ENCODE results near the gene SEC14L3. TPM values are rescaled to one million over a fixed set of nuclear protein-coding genes. Genes with fewer than 3 reads are reported as not detected.

SEC14L3 gene
- total RNA-seq, 1 experiment from 2014 or later, result not detected

GRCh38 chr22:30502911-30503310 lies 31.1 kb upstream of the SEC14L3 start:
- H3K36me3 Mint-ChIP-seq (ENCODE audit: insufficient read depth, unreplicated experiment), result no peaks in the 10 kb centered on the region
- H3K36me3 ChIP-seq (ENCODE audit: control insufficient read depth, insufficient read depth, low read length), result no peaks in the 10 kb centered on the region
- DNase-seq, result no peak
- H3K27ac Mint-ChIP-seq (ENCODE audit: unreplicated experiment), result no peak overlapping the region
- no peak overlapping the region for H3K4me3 Mint-ChIP-seq (ENCODE audit: unreplicated experiment)
- intact Hi-C loops (cut with micrococcal nuclease; ENCODE audit: unreplicated experiment), result no loop called here
- H3K27me3 Mint-ChIP-seq (ENCODE audit: insufficient read depth, unreplicated experiment), result peaks cover 5% of the 10 kb centered on the region
- H3K4me3 ChIP-seq (ENCODE audit: low read depth, low read length), result no peak overlapping the region
- POLR2A ChIA-PET, result no interaction called here
- TF ChIP-seq CTCF (IDR thresholded peaks at IDR 0.05; ENCODE audit: insufficient read depth in 1 of 2, low read depth in 1 of 2, low read length in 1 of 2, severe bottlenecking in 1 of 2, unreplicated experiment in 1 of 2), result no peak
- H3K27me3 ChIP-seq (replicated peaks; ENCODE audit: control insufficient read depth, insufficient read depth, low read length), result no peaks in the 10 kb centered on the region
- BruUV-seq (replicated peaks), result no TSS peak
- no peaks in the 10 kb centered on the region for H3K9me3 ChIP-seq
- no peaks in the 10 kb centered on the region for H3K4me1 ChIP-seq
- H3K4me1 Mint-ChIP-seq (ENCODE audit: low read depth, unreplicated experiment), result no peaks in the 10 kb centered on the region
- H3K9me3 Mint-ChIP-seq (ENCODE audit: unreplicated experiment), result no peaks in the 10 kb centered on the region
- CTCF ChIA-PET, result no interaction called here

GRCh38 chr22:30502153-30502552 lies 30.3 kb upstream of the SEC14L3 start:
- POLR2A ChIA-PET, result no interaction called here
- Histone ChIP-seq H3K36me3 (ENCODE audit: control insufficient read depth, insufficient read depth, low read length) (no peaks in the 10 kb centered on the region), H3K4me1 (no peaks in the 10 kb centered on the region), H3K27me3 (replicated peaks; ENCODE audit: control insufficient read depth, insufficient read depth, low read length) (no peaks in the 10 kb centered on the region), H3K9me3 (no peaks in the 10 kb centered on the region), H3K4me3 (ENCODE audit: low read depth, low read length) (no peak overlapping the region)
- no peak for TF ChIP-seq CTCF (IDR thresholded peaks at IDR 0.05; ENCODE audit: insufficient read depth in 1 of 2, low read depth in 1 of 2, low read length in 1 of 2, severe bottlenecking in 1 of 2, unreplicated experiment in 1 of 2)
- CTCF ChIA-PET, result no interaction called here
- BruUV-seq (replicated peaks), result no TSS peak
- intact Hi-C loops (cut with micrococcal nuclease; ENCODE audit: unreplicated experiment), result no loop called here
- Mint-ChIP-seq H3K27ac (ENCODE audit: unreplicated experiment) (no peak overlapping the region), H3K4me1 (ENCODE audit: low read depth, unreplicated experiment) (no peaks in the 10 kb centered on the region), H3K4me3 (ENCODE audit: unreplicated experiment) (no peak overlapping the region), H3K9me3 (ENCODE audit: unreplicated experiment) (no peaks in the 10 kb centered on the region), H3K27me3 (ENCODE audit: insufficient read depth, unreplicated experiment) (peaks cover 5% of the 10 kb centered on the region), H3K36me3 (ENCODE audit: insufficient read depth, unreplicated experiment) (no peaks in the 10 kb centered on the region)
- no peak for DNase-seq

- DNase-seq, result no peak
- BruUV-seq (replicated peaks), result no TSS peak
- H3K27me3 Mint-ChIP-seq (ENCODE audit: insufficient read depth, unreplicated experiment), result peaks cover 3% of the 10 kb centered on the region
- ChIA-PET CTCF (no interaction called here), POLR2A (no interaction called here)
- Histone ChIP-seq H3K4me3 (ENCODE audit: low read depth, low read length) (no peak overlapping the region), H3K27me3 (replicated peaks; ENCODE audit: control insufficient read depth, insufficient read depth, low read length) (no peaks in the 10 kb centered on the region), H3K36me3 (ENCODE audit: control insufficient read depth, insufficient read depth, low read length) (no peaks in the 10 kb centered on the region), H3K9me3 (no peaks in the 10 kb centered on the region), H3K4me1 (no peaks in the 10 kb centered on the region)
- H3K4me3 Mint-ChIP-seq (ENCODE audit: unreplicated experiment), result no peak overlapping the region
- TF ChIP-seq CTCF (IDR thresholded peaks at IDR 0.05; ENCODE audit: insufficient read depth in 1 of 2, low read depth in 1 of 2, low read length in 1 of 2, severe bottlenecking in 1 of 2, unreplicated experiment in 1 of 2), result no peak
- no peaks in the 10 kb centered on the region for H3K9me3 Mint-ChIP-seq (ENCODE audit: unreplicated experiment)
- no peaks in the 10 kb centered on the region for H3K36me3 Mint-ChIP-seq (ENCODE audit: insufficient read depth, unreplicated experiment)
- intact Hi-C loops (cut with micrococcal nuclease; ENCODE audit: unreplicated experiment), result no loop called here
- H3K4me1 Mint-ChIP-seq (ENCODE audit: low read depth, unreplicated experiment), result no peaks in the 10 kb centered on the region
- no peak overlapping the region for H3K27ac Mint-ChIP-seq (ENCODE audit: unreplicated experiment)
These were observed 28.8 kb upstream of the SEC14L3 start for GRCh38 chr22:30500628-30501027.
